GM19372 (cell line): ENCODE data around the gene NEU1.

Source experiments
- ATAC-seq: cut with Tn5 transposase; IDR thresholded peaks from one replicate; pipeline ENCODE4 v1.9.1; 2021; ENCODE audit warnings: mild to moderate bottlenecking, low read depth, moderate library complexity; ENCODE audit not compliant: unreplicated experiment

The NEU1 gene

DNA sequence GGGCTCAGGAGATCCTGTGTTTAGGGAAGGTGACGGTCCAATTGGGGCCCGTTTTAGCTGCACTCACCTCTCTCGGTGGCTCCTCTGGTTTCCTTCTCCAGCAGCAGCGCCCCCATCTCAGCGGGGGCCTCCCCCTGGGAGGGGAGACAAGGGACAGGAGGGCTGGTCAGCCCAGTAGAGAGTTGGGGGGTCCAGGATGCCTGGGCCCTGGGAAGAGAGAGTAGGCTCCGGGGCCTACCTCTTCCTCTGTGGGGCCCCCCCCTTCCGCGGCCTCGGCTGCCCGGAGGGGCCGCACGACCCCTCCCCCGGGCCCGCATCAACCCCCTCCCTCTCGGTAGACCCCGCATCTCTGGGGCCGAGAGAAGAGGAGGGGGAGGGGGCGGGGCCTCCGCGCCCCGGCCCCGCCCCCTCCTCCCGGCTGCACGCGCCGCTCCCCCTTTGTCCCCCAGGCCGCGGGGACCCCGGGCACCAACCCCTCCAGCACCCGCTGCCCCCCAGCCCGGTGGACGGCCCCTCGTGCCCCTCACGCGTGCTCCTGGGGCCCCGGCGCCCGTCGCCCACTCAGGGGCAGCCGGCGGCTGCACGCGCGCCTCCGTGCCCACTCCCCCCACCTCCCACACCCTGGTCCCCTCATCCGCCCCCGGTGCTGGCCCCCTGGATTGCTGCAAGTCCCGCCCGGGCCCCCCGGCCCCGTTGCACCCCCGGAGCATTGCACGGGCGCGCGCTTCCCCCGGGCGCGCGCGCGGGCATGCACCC, 34.4 kb upstream of the NEU1 start:
- ATAC-seq = no peak

GRCh38 chr6:31896493-31896855, 33.9 kb upstream of the NEU1 start:
- no peak for ATAC-seq

DNA sequence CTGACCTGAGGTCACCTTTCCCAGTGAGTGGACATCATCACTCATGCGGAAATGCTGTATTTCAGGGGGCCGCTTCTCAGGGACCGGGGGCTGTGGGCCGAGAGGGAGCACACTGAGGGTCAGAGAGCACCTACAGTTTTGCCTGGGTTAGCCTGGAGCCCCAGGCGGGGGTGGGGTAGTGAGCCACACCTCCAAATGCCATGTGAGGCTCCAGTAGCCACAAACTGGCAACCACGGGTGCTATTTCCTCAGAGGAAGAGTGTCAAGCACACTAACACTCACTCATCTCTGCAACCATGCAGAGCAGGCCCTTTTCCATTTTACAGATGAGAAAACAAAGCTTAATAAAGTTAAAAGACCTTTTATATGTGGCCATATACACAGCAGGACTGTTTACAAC, 30.2 kb upstream of the NEU1 start:
- ATAC-seq = no peak

DNA sequence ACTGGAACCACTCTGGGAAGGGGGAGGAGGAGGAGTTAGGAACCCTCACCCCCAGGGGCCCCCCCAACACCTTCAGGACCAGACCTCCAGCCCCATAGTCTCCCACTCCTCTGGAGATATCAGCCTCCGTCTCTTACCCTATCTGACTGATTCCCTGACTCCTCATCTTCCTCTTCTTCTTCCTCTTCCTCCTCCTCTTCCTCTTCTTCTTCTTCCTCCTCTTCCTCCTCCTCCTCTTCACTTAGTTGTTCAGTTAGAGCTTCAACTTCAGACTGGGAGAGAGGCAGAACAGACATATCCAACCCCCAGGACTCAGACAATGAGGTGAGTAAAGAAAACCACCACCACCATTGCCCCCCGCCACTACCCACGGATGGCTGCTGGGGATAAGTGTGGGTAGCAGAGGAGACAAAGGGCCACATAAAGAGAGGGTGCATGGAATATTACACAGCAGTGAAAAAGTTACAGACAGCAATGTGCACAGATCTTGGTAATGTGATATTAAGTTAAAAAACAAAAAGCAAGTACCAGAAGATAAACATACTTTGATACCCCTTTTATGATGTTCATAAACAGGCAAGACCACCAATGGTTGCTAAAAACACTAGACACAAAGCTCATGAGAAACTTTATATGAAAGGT, 26.8 kb upstream of the NEU1 start:
- no peak for ATAC-seq

GRCh38 chr6:31888276-31889258, 25.9 kb upstream of the NEU1 start:
- no peak for ATAC-seq

DNA sequence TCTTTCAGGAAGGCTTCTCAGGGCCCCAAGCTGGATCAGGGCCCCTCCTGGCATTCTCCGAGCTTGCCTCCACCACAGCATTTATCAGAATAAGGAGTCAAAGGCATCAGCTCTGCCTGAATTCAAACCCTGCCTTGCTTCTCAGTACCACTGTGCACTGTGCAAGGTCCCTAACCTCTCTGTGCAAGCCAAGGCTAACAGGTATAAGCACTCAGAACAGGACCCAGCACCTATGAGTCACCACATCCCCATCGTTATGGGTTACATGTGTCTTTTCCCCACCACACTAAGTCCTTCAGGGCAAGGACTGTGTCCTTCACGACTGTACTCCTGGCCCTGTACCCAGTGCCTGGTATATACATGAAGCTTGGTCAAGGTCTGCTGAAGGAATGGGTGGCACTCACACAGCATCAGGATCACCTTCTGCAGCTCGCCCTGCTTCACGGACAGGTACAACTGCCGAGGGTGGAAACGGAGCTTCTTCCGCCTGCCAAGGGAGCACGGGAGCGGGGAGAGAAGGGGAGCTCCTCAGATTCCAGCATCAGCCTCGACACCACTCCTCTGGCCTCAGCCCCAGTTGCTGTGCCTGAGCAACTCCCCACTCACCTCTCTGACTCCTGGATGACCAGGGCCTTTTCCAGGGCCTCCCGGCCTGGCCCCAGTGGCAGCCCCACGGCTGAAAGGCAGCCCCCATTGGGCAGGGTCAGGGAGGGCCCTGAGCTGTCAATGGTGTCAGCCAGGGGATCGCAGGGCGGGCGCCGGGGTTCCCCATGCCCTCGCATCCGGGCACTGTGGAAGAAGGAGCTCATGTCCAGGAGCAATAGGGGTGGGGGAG, 24.8 kb upstream of the NEU1 start:
- ATAC-seq = no peak

DNA sequence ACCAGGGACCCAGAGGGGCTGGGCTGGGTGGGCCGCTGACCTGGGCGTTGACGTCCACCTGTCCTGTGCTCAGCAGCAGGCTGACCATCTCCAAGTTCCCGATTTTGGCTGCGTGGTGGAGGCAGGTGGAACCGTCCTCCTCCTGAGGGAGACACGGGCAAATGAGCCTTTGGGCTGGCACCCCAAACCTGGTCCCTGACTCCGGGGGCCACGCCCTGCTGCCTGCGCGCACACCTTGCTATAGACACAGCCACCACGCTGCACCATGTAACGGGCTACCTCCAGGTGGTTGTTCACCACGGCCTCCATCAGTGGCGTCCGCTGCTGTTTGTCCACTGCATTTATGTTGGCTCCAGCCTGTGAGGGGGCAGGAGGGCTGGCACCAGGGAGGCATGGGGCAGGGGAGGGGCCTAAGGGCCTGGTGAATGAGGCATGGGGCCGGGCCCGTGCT, 23.9 kb upstream of the NEU1 start:
- no peak for ATAC-seq

GRCh38 chr6:31884528-31885035, 22.0 kb upstream of the NEU1 start:
- ATAC-seq = no peak

GRCh38 chr6:31883676-31884075, 21.1 kb upstream of the NEU1 start:
- ATAC-seq = no peak

DNA sequence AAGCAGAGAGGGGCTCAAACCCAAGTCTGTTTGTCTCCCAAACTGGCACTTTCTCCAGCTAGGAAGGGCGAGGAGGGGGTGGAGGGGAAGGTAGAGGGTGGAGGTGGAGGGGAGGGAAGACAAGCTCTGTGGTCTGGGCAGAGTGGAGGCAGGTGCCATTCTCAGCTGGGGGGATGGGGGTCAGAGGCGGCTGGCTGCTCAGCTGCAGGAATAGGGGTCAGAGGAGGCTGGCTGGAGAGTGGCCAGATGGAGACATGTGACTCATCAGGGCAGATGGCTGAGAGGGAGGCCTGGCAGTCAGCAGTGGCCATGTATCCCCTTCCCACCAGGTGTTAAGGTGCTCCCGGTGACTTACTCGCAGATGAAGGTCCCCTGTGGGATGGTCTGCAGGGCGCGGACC, 19.7 kb upstream of the NEU1 start:
- no peak for ATAC-seq

GRCh38 chr6:31881136-31881859, 18.7 kb upstream of the NEU1 start:
- no peak for ATAC-seq

DNA sequence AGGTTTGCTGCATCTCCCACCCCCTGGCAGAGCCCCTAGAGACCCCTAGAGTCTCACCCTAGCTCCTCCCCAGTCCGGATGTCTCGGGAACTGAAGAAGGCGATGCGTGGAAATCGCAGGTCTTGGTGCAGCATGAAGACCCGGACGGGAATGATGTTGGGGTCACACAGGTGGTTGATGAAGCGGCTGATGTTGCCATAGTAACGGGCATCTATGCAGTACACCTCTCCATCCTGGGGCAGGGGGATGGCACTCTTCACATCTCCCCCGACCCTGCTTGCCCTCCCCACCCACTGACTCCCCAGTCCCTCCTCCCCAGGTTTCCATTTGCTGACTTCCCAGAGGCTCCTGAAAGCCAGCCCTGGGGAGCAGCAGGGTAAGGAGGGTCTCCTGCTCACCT, 18.0 kb upstream of the NEU1 start:
- ATAC-seq = no peak

DNA sequence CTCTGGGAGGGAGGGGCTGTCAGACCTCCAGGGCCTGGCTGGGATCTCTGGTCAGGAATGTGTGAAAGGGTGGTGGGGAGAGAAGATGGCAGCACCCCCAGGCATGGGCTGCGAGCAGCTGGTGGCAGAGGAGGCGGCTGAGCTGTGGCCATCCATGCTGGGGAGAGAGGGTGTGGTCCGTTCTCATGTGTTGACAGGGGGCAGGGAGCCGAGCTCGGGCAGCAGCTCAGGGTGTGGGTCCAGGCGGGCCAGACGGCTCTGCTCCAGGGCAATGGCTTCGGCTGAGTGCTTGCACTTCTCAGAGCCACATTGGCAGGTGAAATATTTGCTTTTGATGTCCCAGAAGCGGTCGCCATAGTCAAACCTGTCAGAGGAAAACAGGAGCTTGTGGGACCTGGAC, 17.3 kb upstream of the NEU1 start:
- no peak for ATAC-seq

DNA sequence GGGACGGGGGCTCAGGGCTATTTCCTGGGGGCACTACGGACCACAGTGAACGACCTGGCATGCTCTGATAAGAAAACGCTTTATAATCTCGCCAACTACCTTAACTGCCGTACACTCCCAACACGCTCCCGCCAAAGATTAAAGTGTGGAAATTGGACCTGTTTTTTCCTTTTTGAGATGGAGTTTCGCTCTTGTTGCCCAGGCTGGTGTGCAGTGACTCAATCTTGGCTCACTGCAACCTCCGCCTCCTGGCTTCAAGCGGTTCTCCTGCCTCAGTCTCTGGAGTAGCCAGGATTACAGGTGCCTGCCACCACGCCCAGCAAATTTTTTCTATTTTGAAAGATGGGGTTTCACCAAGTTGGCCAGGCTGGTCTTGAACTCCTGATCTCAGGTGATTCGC, 16.5 kb upstream of the NEU1 start:
- no peak for ATAC-seq

DNA sequence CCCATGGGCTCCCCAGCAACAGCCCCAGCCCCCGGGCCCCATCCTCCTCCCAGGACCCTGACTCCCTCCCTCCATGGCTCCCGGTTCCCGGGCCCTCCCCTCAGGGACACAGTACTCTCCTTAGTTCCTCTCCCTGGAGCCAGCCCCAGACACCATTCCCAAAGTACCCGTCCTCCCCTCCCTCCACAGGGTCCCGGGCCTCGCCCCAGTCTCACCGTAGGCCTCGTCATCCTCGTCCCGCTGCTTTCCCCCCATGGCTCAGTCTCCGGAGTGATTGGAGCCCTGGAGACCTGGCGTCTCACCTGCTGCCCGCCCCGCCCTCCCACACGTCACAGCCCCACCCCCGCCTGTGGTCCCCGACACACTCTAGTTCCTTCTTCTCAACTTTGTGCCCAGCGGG, 16.1 kb upstream of the NEU1 start, which contains the start of gene SLC44A4:
Gene SLC44A4 (minus strand): TSS at position 272 of the 400 bp plus-strand sequence. CDS start 17 bp downstream, at position 255.
- ATAC-seq = no peak

GRCh38 chr6:31878222-31878621, 15.6 kb upstream of the NEU1 start:
- ATAC-seq = no peak

DNA sequence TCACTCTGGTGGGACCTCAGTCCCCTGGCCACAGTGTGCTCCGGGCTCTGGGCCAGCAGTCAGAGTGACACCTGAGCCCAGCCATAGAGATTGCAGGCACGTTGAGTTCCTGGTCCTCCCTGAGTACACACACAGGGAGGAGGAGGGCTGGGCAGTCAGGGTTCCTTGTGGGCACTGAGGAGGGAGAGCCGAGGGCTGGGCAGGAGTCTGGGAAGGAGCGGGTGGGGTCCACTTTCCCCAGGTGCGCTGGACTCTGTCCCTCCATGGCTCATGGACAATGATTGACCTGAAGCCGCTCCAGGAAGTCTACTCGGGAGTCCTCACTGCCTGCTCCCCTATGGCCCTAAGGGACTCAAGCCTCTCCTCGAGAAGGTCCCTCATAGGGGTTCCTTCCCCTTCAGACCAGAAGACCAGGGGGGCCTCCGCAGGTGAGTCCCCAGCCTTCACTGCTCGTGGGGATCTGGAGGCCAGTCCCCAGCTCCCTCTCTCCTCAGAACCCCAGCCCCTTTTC, 15.1 kb upstream of the NEU1 start:
- no peak for ATAC-seq

DNA sequence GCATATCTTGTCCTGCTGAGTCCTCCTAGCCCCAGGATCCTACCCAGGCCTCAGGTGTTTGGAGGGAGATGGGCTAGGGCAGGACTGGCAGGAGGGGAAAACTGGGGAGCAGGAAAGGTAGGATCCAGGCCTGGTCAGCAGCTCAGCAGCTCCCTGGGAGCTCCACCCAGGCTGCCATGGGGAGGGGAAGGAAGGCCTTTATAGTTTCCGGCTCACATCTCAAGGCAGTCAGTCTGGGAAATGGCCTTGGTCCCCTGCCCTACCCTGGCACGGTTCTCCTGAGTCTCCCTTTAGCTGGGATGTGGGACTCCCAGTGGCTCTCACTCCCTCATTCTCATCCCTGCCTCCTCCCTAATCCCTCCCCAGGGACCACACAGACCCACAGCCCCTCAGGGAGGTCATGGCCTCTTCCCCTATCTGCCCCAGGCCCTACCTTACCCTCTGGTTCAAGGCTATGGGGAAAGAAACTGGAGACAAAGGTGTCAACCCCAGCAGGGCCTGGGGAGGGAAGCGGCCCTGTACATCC, 14.6 kb upstream of the NEU1 start:
- ATAC-seq = no peak

DNA sequence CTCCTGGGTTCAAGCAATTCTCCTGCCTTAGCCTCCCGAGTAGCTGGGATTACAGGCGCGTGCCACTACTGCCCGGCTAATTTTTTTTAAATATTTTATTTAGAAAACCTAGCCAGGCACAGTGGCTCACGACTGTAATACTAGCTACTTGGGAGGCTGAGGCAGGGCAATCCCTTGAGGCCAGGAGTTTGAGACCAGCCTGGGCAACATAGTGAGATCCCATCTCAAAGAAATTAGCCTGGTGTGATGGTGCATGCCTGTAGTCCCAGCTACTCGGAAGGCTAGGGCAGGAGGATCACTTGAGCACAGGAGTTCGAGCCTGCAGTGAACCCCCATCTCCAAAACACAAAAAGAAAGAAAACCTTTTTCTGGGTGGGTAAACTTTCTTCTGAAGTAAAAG, 13.7 kb upstream of the NEU1 start:
- ATAC-seq = no peak
